Activated naive CD4-positive, alpha-beta T cell (primary cell): ENCODE data around the gene GABBR2.

Source experiments
- DNase-seq, 4 experiments: peaks; one replicate each; lab custom pipeline; 2025; lab: John Stamatoyannopoulos, UW

GABBR2 gene

GRCh38 chr9:98540476-98540875 is 168.3 kb downstream of the GABBR2 start:
- no peak for DNase-seq

- DNase-seq, result no peak
These were observed 168.8 kb downstream of the GABBR2 start for GRCh38 chr9:98539954-98540353.

- no peak for DNase-seq
These were observed 170.1 kb downstream of the GABBR2 start for GRCh38 chr9:98538626-98539031.

GRCh38 chr9:98538203-98538602 is 170.5 kb downstream of the GABBR2 start:
- no peak for DNase-seq

- DNase-seq, result no peak
These were observed 172.1 kb downstream of the GABBR2 start for GRCh38 chr9:98536542-98537173.

- DNase-seq, result no peak
These were observed 174.9 kb downstream of the GABBR2 start for GRCh38 chr9:98533866-98534265.

GRCh38 chr9:98533132-98533531 is 175.6 kb downstream of the GABBR2 start:
- DNase-seq, result no peak

GRCh38 chr9:98532574-98532973 is 176.2 kb downstream of the GABBR2 start:
- no peak for DNase-seq

GRCh38 chr9:98532147-98532546 is 176.6 kb downstream of the GABBR2 start:
- DNase-seq, result no peak

GRCh38 chr9:98530806-98531386 is 177.8 kb downstream of the GABBR2 start:
- DNase-seq, result no peak

GRCh38 chr9:98530275-98530674 is 178.5 kb downstream of the GABBR2 start:
- DNase-seq, result no peak

GRCh38 chr9:98529841-98530240 is 178.9 kb downstream of the GABBR2 start:
- no peak for DNase-seq

GRCh38 chr9:98523231-98523901 is 185.4 kb downstream of the GABBR2 start:
- no peak for DNase-seq

GRCh38 chr9:98522487-98522886 is 186.2 kb downstream of the GABBR2 start:
- no peak for DNase-seq

- no peak for DNase-seq
These were observed 187.6 kb downstream of the GABBR2 start for GRCh38 chr9:98521141-98521540.

GRCh38 chr9:98520221-98520960 is 188.3 kb downstream of the GABBR2 start:
- no peak for DNase-seq

GRCh38 chr9:98519641-98520040 is 189.1 kb downstream of the GABBR2 start:
- DNase-seq, result no peak

GRCh38 chr9:98518556-98518955 is 190.2 kb downstream of the GABBR2 start:
- DNase-seq, result no peak

GRCh38 chr9:98517761-98518160 is 191.0 kb downstream of the GABBR2 start:
- no peak for DNase-seq

- no peak for DNase-seq
These were observed 191.7 kb downstream of the GABBR2 start for GRCh38 chr9:98516897-98517503.

GRCh38 chr9:98516205-98516896 is 192.4 kb downstream of the GABBR2 start:
- no peak for DNase-seq
